Activated CD4-positive, alpha-beta T cell treated with anti-CD3 and anti-CD28 coated beads for 36 hours (primary cell): ENCODE measurements around the gene WDR90. TPM values are rescaled to one million over a fixed set of nuclear protein-coding genes. Genes with fewer than 3 reads are reported as not detected.

Source experiments
- ATAC-seq: fragments of 200-7000 bp; cut with Tn5 transposase; one replicate; pipeline ENCODE4 v1.10.0; 2021; ENCODE audit warnings: mild to moderate bottlenecking, moderate library complexity
- CTCF ChIA-PET: fragments of 350-600 bp; sonication (Branson Sonifier 250); formaldehyde crosslinking; loops from one replicate; lab custom pipeline; 2021; ENCODE audit warnings: antibody characterized with exemption; lab: Charles Lee
- POLR2A ChIA-PET: fragments of 350-600 bp; sonication (Branson Sonifier 250); formaldehyde crosslinking; loops from one replicate; lab custom pipeline; 2021; ENCODE audit warnings: antibody characterized with exemption, inconsistent platforms; lab: Charles Lee
- DNase-seq: peaks from one replicate; pipeline ENCODE4 v3.0.0-alpha.2; 2020
- H3K27ac Mint-ChIP-seq: one replicate; pipeline ENCODE4 v1.8.0; 2021; ENCODE audit warnings: mixed read lengths
- H3K27me3 Mint-ChIP-seq: one replicate; pipeline ENCODE4 v1.8.0; 2021; ENCODE audit warnings: mixed read lengths
- H3K36me3 Mint-ChIP-seq: one replicate; pipeline ENCODE4 v1.8.0; 2021; ENCODE audit warnings: low read depth, mixed read lengths
- H3K4me1 Mint-ChIP-seq: one replicate; pipeline ENCODE4 v1.8.0; 2021; ENCODE audit warnings: mixed read lengths
- H3K4me3 Mint-ChIP-seq: one replicate; pipeline ENCODE4 v1.8.0; 2021; ENCODE audit warnings: mild to moderate bottlenecking, moderate library complexity, mixed read lengths
- H3K9me3 Mint-ChIP-seq: one replicate; pipeline ENCODE4 v1.8.0; 2021; ENCODE audit warnings: low read depth, mixed read lengths
- intact Hi-C, 2 experiments: fragments of 100-400 bp; cut with DNase I in 1 of 2; cut with micrococcal nuclease in 1 of 2; formaldehyde crosslinking; loops; one replicate each; pipeline versions ENCODE4 v1.14.2 to v1.15.1; 2022 to 2024; cut with DNase I, micrococcal nuclease
- total RNA-seq, 2 experiments: library from RNA; stranded (reverse); gene quantifications; one replicate each; pipeline ENCODE4 v1.2.3, GENCODE V29; 2021

Gene WDR90
- total RNA-seq, 2 experiments from 2014 or later, result 43.6 to 55.9 TPM

DNA sequence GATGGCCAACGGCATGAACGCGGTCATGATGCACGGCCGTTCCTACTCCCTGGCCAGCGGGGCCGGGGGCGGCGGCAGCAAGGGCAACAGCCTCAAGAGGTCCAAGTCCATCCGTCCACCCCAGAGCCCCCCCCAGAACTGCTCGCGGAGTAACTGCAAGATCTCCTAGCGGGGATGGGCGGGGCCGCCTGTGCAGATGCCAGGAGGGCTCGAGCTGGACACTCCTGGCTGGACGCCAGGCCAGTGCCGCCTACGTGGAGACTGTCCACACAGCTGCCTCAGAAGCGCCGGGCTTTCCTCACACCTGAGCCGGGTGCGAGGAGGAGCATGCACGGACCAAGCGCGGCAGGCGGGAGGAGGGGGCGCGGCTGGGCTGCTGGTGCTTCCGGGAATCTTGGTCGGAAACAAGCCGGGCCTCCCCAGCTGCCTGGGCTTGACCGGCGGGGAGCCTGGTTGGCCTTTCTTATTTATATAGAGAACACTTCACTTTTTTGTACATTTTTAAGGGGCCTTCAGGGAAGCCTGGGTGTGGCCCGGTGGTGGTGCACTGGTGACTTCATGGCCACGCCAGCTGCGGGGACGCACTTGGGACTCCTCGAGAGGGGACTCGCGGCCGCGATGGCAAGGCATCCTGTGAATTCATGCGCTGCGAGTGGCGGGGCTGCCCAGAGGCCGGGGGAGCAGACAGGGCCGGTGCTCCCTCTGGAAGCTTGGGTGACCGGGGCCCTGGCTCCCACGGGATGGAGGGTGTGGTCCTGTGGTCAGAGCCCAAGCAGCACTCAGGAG, 21.5 kb upstream of the WDR90 start:
- Mint-ChIP-seq H3K27me3 (no peaks in the 10 kb centered on the region), H3K36me3 (peaks cover 2% of the 10 kb centered on the region), H3K4me3 (no peak overlapping the region), H3K27ac (no peak overlapping the region), H3K4me1 (no peaks in the 10 kb centered on the region), H3K9me3 (no peaks in the 10 kb centered on the region)
- intact Hi-C loops, result no loop called here
- DNase-seq, result no peak
- ChIA-PET POLR2A (no interaction called here), CTCF (interaction anchor here (0.5 kb wide), 1 partner anchor 47 kb away, joined by 3 read pairs; no protein-coding TSS in a partner anchor)
- no peak for ATAC-seq

DNA sequence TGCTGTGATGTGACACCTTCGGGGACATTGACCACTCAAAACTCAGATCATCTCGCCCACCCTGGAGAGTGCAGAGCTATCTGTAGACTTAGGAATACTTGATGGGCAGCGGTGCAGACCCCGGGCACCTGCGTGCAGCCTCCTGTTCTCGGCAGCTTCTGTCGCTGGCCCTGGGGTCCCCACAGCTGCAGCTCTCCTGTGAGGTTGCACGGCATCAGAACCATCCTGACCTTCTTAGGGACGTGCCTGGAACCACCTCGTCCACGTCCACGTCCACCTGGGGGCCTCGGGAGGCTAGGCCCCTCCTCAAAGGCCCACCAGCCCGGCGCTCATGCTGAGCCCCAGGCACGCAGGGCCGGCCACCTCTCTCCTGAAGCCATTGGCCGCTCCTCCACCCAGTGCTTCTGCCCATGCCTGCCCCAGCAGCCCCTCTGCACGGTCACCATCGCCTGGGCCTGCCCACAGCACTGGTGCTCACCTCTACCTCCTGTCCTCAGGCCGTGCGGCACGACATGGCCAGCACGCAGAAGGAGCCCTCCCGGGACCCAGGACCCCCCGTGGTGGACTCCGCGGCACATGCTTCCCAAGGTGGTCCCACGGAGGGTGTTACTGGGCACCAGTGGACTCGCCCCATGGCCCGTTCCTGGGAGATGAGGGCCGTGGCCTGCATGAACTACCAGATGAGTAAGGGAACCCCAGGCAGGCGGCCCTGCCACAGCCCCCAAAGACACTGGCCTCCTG, 20.7 kb upstream of the WDR90 start:
- Mint-ChIP-seq H3K4me3 (no peak overlapping the region), H3K27me3 (no peaks in the 10 kb centered on the region), H3K27ac (no peak overlapping the region), H3K36me3 (peaks cover 2% of the 10 kb centered on the region), H3K9me3 (no peaks in the 10 kb centered on the region), H3K4me1 (no peaks in the 10 kb centered on the region)
- intact Hi-C loops, result no loop called here
- no peak for DNase-seq
- ChIA-PET CTCF (no interaction called here), POLR2A (no interaction called here)
- no peak for ATAC-seq

DNA sequence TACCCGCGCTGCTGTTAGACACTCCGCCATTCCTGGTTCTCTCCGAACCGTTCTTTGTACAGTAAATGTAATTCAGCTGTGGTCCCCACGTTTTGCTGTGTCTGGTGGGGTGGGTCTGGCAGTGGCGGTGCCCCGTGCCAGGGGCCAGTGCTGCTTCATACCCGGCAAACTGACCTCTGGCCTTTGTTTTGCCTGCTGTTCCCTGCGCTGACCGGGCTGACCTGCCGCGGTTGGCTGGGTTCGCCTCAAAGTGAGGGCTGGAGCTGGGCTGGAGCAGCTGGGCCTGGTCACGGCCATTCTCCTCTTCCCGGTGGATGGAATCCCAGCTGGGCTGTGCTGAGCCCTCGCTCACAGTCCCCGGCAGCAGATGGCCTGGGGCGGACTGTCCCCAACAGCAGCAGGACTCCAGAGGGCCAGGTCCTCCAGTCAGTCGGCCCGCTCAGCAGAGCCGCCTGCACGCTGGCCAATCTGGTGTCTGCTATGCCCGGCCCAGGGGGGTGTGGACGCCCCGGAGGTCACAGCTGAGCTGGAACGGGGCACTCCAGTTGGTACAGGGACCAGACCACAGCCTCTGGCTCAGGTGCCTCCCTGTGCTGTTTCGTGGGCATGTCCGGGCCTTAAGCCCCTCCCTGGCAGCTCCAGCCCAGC, 19.9 kb upstream of the WDR90 start:
- DNase-seq, result no peak
- peaks cover 5% of the 10 kb centered on the region for H3K36me3 Mint-ChIP-seq
- POLR2A ChIA-PET, result no interaction called here
- intact Hi-C loops, result no loop called here
- CTCF ChIA-PET, result no interaction called here
- H3K4me1 Mint-ChIP-seq, result peaks cover 1% of the 10 kb centered on the region
- H3K9me3 Mint-ChIP-seq, result no peaks in the 10 kb centered on the region
- no peaks in the 10 kb centered on the region for H3K27me3 Mint-ChIP-seq
- H3K4me3 Mint-ChIP-seq, result no peak overlapping the region
- ATAC-seq, result no peak
- no peak overlapping the region for H3K27ac Mint-ChIP-seq

DNA sequence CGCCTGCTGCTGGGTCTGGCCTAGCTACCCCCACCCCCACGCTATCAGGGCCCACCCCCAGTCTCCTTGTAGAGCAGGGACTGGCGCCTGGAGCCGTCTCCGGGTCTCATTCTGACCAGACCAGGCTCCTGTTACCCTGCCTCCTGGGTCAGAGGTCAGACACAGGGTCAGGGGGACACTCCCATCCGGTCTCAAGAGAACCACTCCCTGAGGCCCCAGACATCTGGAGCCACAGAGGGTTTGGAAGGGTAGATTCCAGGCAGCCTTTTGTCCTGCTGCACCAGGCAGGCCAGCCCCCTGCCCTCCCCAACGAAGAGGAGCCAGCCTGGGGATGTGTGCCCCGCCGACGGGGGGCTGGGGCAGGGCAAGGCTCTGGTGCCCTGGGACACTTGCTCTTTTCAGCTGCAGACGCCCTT, 19.3 kb upstream of the WDR90 start:
- H3K4me3 Mint-ChIP-seq, result no peak overlapping the region
- peaks cover 5% of the 10 kb centered on the region for H3K36me3 Mint-ChIP-seq
- ATAC-seq (no peak), DNase-seq (no peak)
- no peaks in the 10 kb centered on the region for H3K9me3 Mint-ChIP-seq
- POLR2A ChIA-PET, result no interaction called here
- peaks cover 4% of the 10 kb centered on the region for H3K4me1 Mint-ChIP-seq
- intact Hi-C loops, result no loop called here
- H3K27me3 Mint-ChIP-seq, result no peaks in the 10 kb centered on the region
- CTCF ChIA-PET, result no interaction called here
- no peak overlapping the region for H3K27ac Mint-ChIP-seq

DNA sequence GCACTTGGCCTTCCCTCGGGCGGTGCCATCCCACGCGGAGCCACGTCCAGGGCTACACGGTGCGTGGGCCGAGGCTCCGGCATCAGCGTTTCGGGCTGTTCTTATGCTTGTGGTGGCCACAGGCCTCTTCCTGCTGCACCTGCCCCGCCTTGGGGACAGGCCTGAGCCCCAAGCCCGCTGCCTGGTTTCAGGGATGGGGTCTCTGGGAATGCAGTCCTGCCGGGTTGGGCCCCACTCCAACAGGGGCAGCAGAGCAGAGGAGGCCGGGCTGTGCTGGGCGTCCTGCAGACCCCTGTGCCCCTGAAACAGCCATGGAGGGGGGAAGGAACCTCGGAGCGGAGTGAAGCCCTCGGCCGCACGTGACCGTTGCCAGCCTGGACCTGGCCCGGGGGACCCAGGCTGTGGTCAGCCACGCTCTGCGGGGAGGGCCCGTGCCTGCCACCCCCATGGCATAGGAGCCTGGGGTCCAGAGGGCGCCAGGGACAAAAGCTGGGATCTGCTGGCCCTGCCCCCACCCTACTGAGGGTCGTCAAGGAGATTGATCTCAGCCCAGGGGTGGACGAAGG, 18.8 kb upstream of the WDR90 start:
- POLR2A ChIA-PET, result no interaction called here
- H3K4me3 Mint-ChIP-seq, result no peak overlapping the region
- intact Hi-C loops, result no loop called here
- H3K4me1 Mint-ChIP-seq, result peaks cover 7% of the 10 kb centered on the region
- no peak overlapping the region for H3K27ac Mint-ChIP-seq
- H3K36me3 Mint-ChIP-seq, result peaks cover 7% of the 10 kb centered on the region
- CTCF ChIA-PET, result no interaction called here
- no peak for DNase-seq
- no peaks in the 10 kb centered on the region for H3K9me3 Mint-ChIP-seq
- H3K27me3 Mint-ChIP-seq, result no peaks in the 10 kb centered on the region
- ATAC-seq, result no peak

DNA sequence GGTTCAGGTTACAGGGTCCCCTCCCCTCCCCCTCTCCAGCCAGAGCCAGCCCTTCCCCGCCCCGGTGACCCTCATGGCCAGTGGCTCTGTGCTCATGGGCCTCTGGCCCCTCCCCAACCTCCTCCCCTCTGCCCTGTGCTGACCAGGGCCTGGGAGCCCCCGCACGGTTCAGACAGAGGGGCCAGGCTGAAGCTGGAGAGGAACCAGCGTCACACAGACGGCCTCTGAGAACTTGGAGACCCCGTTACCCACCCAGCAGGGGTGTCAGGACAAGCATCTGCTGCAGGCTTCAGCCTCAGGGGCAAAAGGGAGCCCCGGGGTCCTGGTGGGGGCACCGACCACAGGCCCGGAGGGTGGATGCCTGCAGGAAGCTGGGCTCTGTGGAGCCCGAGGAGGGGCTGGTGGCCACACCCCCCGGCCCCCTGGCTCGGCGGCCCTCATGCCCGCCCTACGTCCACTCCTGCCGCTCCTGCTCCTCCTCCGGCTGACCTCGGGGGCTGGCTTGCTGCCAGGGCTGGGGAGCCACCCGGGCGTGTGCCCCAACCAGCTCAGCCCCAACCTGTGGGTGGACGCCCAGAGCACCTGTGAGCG, 18.3 kb upstream of the WDR90 start, which contains the start of gene WFIKKN1:
WFIKKN1 (plus strand) TSS at position 171 of the 591 bp plus-strand sequence; CDS start at position 440, 269 bp downstream.
- peaks cover 7% of the 10 kb centered on the region for H3K36me3 Mint-ChIP-seq
- no peak within 1 kb of the TSS for H3K27ac Mint-ChIP-seq
- peaks cover 7% of the 10 kb centered on the region for H3K4me1 Mint-ChIP-seq
- ChIA-PET CTCF (no interaction called here), POLR2A (no interaction called here)
- no peaks in the 10 kb centered on the region for H3K27me3 Mint-ChIP-seq
- H3K9me3 Mint-ChIP-seq, result no peaks in the 10 kb centered on the region
- DNase-seq (no peak), ATAC-seq (no peak)
- H3K4me3 Mint-ChIP-seq, result no peak within 1 kb of the TSS
- intact Hi-C loops, result no loop called here

DNA sequence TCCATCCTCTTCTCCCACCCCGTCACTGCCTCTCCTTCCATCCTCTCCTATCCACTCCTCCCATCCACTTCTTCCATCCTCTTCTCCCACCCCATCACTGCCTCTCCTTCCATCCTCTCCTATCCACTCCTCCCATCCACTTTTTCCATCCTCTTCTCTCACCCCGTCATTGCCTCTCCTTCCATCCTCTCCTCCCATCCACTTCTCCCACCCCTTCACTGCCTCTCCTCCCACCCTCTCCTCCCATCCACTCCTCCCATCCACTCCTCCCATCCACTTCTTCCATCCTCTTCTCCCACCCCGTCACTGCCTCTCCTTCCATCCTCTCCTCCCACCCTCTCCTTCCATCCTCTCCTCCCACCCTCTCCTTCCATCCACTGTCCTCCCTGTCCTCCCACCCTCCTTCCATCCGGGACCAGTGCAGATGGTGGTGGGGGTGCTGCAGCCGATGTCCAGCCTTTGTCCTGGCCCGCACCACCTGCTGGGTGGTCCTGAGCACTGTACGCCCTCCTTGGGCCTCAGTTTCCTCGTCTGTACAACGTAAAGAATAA, 17.3 kb upstream of the WDR90 start:
- H3K27me3 Mint-ChIP-seq, result no peaks in the 10 kb centered on the region
- DNase-seq (no peak), ATAC-seq (no peak)
- peaks cover 9% of the 10 kb centered on the region for H3K36me3 Mint-ChIP-seq
- intact Hi-C loops, result no loop called here
- ChIA-PET CTCF (no interaction called here), POLR2A (no interaction called here)
- H3K4me1 Mint-ChIP-seq, result peaks cover 11% of the 10 kb centered on the region
- H3K4me3 Mint-ChIP-seq, result no peak overlapping the region
- H3K9me3 Mint-ChIP-seq, result no peaks in the 10 kb centered on the region
- no peak overlapping the region for H3K27ac Mint-ChIP-seq

DNA sequence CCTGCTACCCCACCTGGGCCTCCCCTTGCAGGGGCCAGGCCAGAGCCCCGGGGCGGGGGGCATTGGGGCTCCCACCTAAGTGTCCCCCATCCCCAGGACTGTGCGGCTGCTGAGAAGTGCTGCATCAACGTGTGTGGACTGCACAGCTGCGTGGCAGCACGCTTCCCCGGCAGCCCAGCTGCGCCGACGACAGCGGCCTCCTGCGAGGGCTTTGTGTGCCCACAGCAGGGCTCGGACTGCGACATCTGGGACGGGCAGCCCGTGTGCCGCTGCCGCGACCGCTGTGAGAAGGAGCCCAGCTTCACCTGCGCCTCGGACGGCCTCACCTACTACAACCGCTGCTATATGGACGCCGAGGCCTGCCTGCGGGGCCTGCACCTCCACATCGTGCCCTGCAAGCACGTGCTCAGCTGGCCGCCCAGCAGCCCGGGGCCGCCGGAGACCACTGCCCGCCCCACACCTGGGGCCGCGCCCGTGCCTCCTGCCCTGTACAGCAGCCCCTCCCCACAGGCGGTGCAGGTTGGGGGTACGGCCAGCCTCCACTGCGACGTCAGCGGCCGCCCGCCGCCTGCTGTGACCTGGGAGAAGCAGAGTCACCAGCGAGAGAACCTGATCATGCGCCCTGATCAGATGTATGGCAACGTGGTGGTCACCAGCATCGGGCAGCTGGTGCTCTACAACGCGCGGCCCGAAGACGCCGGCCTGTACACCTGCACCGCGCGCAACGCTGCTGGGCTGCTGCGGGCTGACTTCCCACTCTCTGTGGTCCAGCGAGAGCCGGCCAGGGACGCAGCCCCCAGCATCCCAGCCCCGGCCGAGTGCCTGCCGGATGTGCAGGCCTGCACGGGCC, 16.5 kb upstream of the WDR90 start:
- DNase-seq (no peak), ATAC-seq (no peak)
- ChIA-PET POLR2A (no interaction called here), CTCF (no interaction called here)
- peaks cover 12% of the 10 kb centered on the region for H3K4me1 Mint-ChIP-seq
- no peak overlapping the region for H3K27ac Mint-ChIP-seq
- no peaks in the 10 kb centered on the region for H3K27me3 Mint-ChIP-seq
- H3K9me3 Mint-ChIP-seq, result no peaks in the 10 kb centered on the region
- intact Hi-C loops, result no loop called here
- peaks cover 9% of the 10 kb centered on the region for H3K36me3 Mint-ChIP-seq
- H3K4me3 Mint-ChIP-seq, result no peak overlapping the region

DNA sequence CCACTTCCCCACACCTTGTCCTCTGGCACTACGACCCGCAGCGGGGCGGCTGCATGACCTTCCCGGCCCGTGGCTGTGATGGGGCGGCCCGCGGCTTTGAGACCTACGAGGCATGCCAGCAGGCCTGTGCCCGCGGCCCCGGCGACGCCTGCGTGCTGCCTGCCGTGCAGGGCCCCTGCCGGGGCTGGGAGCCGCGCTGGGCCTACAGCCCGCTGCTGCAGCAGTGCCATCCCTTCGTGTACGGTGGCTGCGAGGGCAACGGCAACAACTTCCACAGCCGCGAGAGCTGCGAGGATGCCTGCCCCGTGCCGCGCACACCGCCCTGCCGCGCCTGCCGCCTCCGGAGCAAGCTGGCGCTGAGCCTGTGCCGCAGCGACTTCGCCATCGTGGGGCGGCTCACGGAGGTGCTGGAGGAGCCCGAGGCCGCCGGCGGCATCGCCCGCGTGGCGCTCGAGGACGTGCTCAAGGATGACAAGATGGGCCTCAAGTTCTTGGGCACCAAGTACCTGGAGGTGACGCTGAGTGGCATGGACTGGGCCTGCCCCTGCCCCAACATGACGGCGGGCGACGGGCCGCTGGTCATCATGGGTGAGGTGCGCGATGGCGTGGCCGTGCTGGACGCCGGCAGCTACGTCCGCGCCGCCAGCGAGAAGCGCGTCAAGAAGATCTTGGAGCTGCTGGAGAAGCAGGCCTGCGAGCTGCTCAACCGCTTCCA, 15.7 kb upstream of the WDR90 start:
- ATAC-seq (no peak), DNase-seq (no peak)
- Mint-ChIP-seq H3K9me3 (no peaks in the 10 kb centered on the region), H3K36me3 (peaks cover 9% of the 10 kb centered on the region), H3K4me3 (no peak overlapping the region), H3K4me1 (peaks cover 13% of the 10 kb centered on the region), H3K27me3 (no peaks in the 10 kb centered on the region), H3K27ac (no peak overlapping the region)
- POLR2A ChIA-PET, result no interaction called here
- intact Hi-C loops, result no loop called here
- CTCF ChIA-PET, result interaction anchor here (0.6 kb wide), 1 partner anchor 1571 kb away, joined by 4 read pairs; no protein-coding TSS in a partner anchor

DNA sequence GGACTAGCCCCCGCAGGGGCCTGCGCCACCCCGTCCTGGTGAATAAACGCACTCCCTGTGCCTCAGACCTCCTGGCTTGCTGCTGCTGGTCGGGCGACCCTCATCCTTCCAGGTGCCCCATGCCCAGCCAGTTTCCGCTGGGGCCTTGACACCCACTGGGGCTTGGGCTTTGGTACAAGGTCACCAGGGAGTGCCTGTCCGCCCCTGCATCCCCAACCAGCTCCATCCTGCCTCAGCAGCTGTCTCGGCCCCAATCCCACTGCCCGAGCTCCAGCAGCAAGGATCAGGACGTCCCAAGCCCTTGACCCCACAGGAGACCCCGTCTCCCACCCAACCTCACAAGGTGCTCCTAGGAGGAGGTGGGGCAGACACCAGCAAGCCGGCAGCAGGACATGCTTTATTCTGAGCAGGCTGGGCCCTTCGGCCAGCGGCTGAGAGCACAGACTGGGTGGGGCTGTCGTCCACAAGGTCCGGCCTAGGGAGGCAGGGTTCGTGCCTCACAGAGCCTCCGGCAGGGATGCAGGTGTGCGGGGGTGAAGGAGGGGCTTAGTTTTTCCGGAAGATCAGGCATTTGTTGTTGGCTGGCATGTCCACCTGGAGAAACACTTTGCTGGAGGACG, 15.0 kb upstream of the WDR90 start:
- no peak overlapping the region for H3K27ac Mint-ChIP-seq
- no peaks in the 10 kb centered on the region for H3K9me3 Mint-ChIP-seq
- no peak for ATAC-seq
- H3K27me3 Mint-ChIP-seq, result no peaks in the 10 kb centered on the region
- CTCF ChIA-PET, result interaction anchor here (0.6 kb wide), 1 partner anchor 1570 kb away, joined by 4 read pairs; no protein-coding TSS in a partner anchor
- peaks cover 13% of the 10 kb centered on the region for H3K4me1 Mint-ChIP-seq
- peak overlapping the region; percentile 48 for H3K4me3 Mint-ChIP-seq
- intact Hi-C loops, result no loop called here
- no peak for DNase-seq
- H3K36me3 Mint-ChIP-seq, result peaks cover 7% of the 10 kb centered on the region
- POLR2A ChIA-PET, result no interaction called here
